Smooth muscle cell (in vitro differentiated cells): ENCODE measurements around the gene SDHAF3. TPM values are rescaled to one million over a fixed set of nuclear protein-coding genes. Genes with fewer than 3 reads are reported as not detected.

Experiments
- DNase-seq: peaks from one replicate; lab custom pipeline; 2025; ENCODE audit not compliant: unreplicated experiment; lab: John Stamatoyannopoulos, UW
- H2AFZ ChIP-seq: fragments of 200-600 bp; sonication (generic); 2 replicates; pipeline ENCODE4 v1.6.0; 2016; ENCODE audit warnings: antibody characterized with exemption, low read depth, mild to moderate bottlenecking
- H3F3A ChIP-seq: fragments of 200-600 bp; sonication (generic); 2 replicates; pipeline ENCODE4 v1.6.0; 2017; ENCODE audit warnings: antibody characterized with exemption, low read depth
- H3K27ac ChIP-seq: fragments of 200-600 bp; sonication (generic); 2 replicates; pipeline ENCODE4 v1.5.1; 2016; ENCODE audit warnings: low read depth, mild to moderate bottlenecking
- H3K27me3 ChIP-seq: fragments of 200-600 bp; sonication (generic); 2 replicates; pipeline ENCODE4 v1.6.1; 2016; ENCODE audit warnings: low read depth, mild to moderate bottlenecking
- H3K36me3 ChIP-seq: fragments of 200-600 bp; sonication (generic); 2 replicates; pipeline ENCODE4 v1.5.1; 2016; ENCODE audit warnings: low read depth
- H3K4me1 ChIP-seq: fragments of 200-600 bp; sonication (generic); 2 replicates; pipeline ENCODE4 v1.5.1; 2016; ENCODE audit warnings: low read depth
- H3K4me2 ChIP-seq: fragments of 200-600 bp; sonication (generic); 2 replicates; pipeline ENCODE4 v1.6.0; 2016; ENCODE audit warnings: mild to moderate bottlenecking
- H3K4me3 ChIP-seq: fragments of 200-600 bp; sonication (generic); 2 replicates; pipeline ENCODE4 v1.5.1; 2016; ENCODE audit warnings: mild to moderate bottlenecking
- H3K79me2 ChIP-seq: fragments of 200-600 bp; sonication (generic); 2 replicates; pipeline ENCODE4 v1.6.0; 2016; ENCODE audit warnings: low read depth, mild to moderate bottlenecking
- H3K9ac ChIP-seq: fragments of 200-600 bp; sonication (generic); 2 replicates; pipeline ENCODE4 v1.6.0; 2016; ENCODE audit warnings: low read depth
- H3K9me3 ChIP-seq: fragments of 200-600 bp; sonication (generic); replicated peaks from 2 replicates; pipeline ENCODE4 v1.5.1; 2016; ENCODE audit warnings: low read depth
- H4K20me1 ChIP-seq: fragments of 200-600 bp; sonication (generic); 2 replicates; pipeline ENCODE4 v1.6.0; 2016; ENCODE audit warnings: low read depth
- CTCF ChIP-seq: fragments of 200-600 bp; sonication (generic); IDR thresholded peaks from 2 replicates; pipeline ENCODE4 v1.5.1; 2017; ENCODE audit warnings: borderline replicate concordance, mild to moderate bottlenecking, antibody characterized with exemption; ENCODE audit not compliant: insufficient read depth, poor library complexity, severe bottlenecking
- WGBS: methylation state at CpG from one replicate; pipeline ENCODE4 v1.1.7; 2016; ENCODE audit warnings: low lambda C conversion rate; 5-methylcytosine and 5-hydroxymethylcytosine counted together
- polyA plus RNA-seq: library from polyadenylated mRNA; unstranded; fragments of >200 nt; fragmentation: Nextera tagmentation; extraction: Ambion mirVana; gene quantifications from 2 replicates; pipeline ENCODE4 v1.2.1, GENCODE V29; 2016
- total RNA-seq: library from RNA; depleted of rRNA; stranded (reverse); fragments of >200 nt; gene quantifications from 2 replicates; pipeline ENCODE4 v1.2.3, GENCODE V29; 2014

SDHAF3 gene
- total and polyA plus RNA-seq, 2 experiments from 2014 or later = 25.6 to 28.5 TPM

GRCh38 chr7:97226541-97226940, 109.0 kb downstream of the SDHAF3 start:
- DNase-seq = no peak
- H3K4me3 ChIP-seq = no peak overlapping the region
- no peak overlapping the region for H2AFZ ChIP-seq

More at GRCh38 chr7:97226541-97226940, 109.0 kb downstream of the SDHAF3 start:
- Histone ChIP-seq H3K9me3 (no peaks in the 10 kb centered on the region), H3K4me1 (no peaks in the 10 kb centered on the region), H3F3A (no peaks in the 10 kb centered on the region), H4K20me1 (no peaks in the 10 kb centered on the region), H3K79me2 (no peaks in the 10 kb centered on the region), H3K27me3 (peaks cover 9% of the 10 kb centered on the region), H3K27ac (no peak overlapping the region), H3K36me3 (no peaks in the 10 kb centered on the region), H3K9ac (no peak overlapping the region), H3K4me2 (no peak overlapping the region)
- no peak for TF ChIP-seq CTCF
- WGBS = 73% methylated on average over 3 of the region's 3 CpGs

Other genes starting within 250 kb of the SDHAF3 start
- gene DLX6, start 112.1 kb upstream of the SDHAF3 start, total RNA-seq = 0.13 and 2.6 TPM in 2 replicates
- gene DLX6, start 112.1 kb upstream of the SDHAF3 start, polyA plus RNA-seq = 0.43 and 1.9 TPM in 2 replicates
- gene DLX5, start 92.9 kb upstream of the SDHAF3 start, total RNA-seq = 1.2 and 3.5 TPM in 2 replicates
- 4.3 and 15.0 TPM in 2 replicates for gene DLX5, start 92.9 kb upstream of the SDHAF3 start, polyA plus RNA-seq